HG02678 (cell line): ENCODE measurements around the gene ADCY2.
A peak's percentile ranks its signal among the peaks of the same experiment; 100 is the strongest.

Experiments
- ATAC-seq: cut with Tn5 transposase; IDR thresholded peaks from one replicate; pipeline ENCODE4 v1.9.1; 2021; ENCODE audit warnings: mild to moderate bottlenecking, moderate library complexity; ENCODE audit not compliant: unreplicated experiment

ADCY2 gene

GRCh38 chr5:7814816-7815215 lies 418.9 kb downstream of the ADCY2 start:
- no peak for ATAC-seq

- peak; percentile 94 for ATAC-seq
Observed at GRCh38 chr5:7815892-7816534, 420.1 kb downstream of the ADCY2 start.

GRCh38 chr5:7816535-7816901 lies 420.6 kb downstream of the ADCY2 start:
- peak; percentile 10 for ATAC-seq

GRCh38 chr5:7822449-7822848 lies 426.5 kb downstream of the ADCY2 start:
- no peak for ATAC-seq

GRCh38 chr5:7823594-7823993 lies 427.7 kb downstream of the ADCY2 start:
- no peak for ATAC-seq

GRCh38 chr5:7824995-7825394 lies 429.1 kb downstream of the ADCY2 start:
- no peak for ATAC-seq

GRCh38 chr5:7825630-7826029 lies 429.7 kb downstream of the ADCY2 start:
- ATAC-seq, result no peak

GRCh38 chr5:7827610-7828009 lies 431.7 kb downstream of the ADCY2 start:
- ATAC-seq, result no peak

- ATAC-seq, result no peak
Observed at GRCh38 chr5:7828269-7828668, 432.3 kb downstream of the ADCY2 start.

GRCh38 chr5:7834982-7835381 lies 439.0 kb downstream of the ADCY2 start:
- no peak for ATAC-seq

GRCh38 chr5:7837403-7837802 lies 441.5 kb downstream of the ADCY2 start:
- ATAC-seq, result no peak

- ATAC-seq, result no peak
Observed at GRCh38 chr5:7842531-7842930, 446.6 kb downstream of the ADCY2 start.

- no peak for ATAC-seq
Observed at GRCh38 chr5:7844901-7845300, 449.0 kb downstream of the ADCY2 start.

GRCh38 chr5:7845557-7845956 lies 449.6 kb downstream of the ADCY2 start:
- ATAC-seq, result no peak

GRCh38 chr5:7846327-7846726 lies 450.4 kb downstream of the ADCY2 start:
- ATAC-seq, result no peak

GRCh38 chr5:7848296-7848695 lies 452.4 kb downstream of the ADCY2 start:
- no peak for ATAC-seq

- ATAC-seq, result no peak
Observed at GRCh38 chr5:7849681-7850394, 453.9 kb downstream of the ADCY2 start.

GRCh38 chr5:7850395-7851239 lies 454.7 kb downstream of the ADCY2 start, which contains the start of gene CFAP90:
Gene CFAP90 (minus strand): TSS chr5:7851133. CDS start chr5:7851021, 112 bp downstream.
- ATAC-seq, result no peak

- no peak for ATAC-seq
Observed at GRCh38 chr5:7851240-7851592, 455.3 kb downstream of the ADCY2 start.

- no peak for ATAC-seq
Observed at GRCh38 chr5:7851617-7852289, 455.8 kb downstream of the ADCY2 start.

- no peak for ATAC-seq
Observed at GRCh38 chr5:7852542-7852941, 456.6 kb downstream of the ADCY2 start.
